HG02840 (cell line): Measurements from ENCODE around the gene SPTB.

ENCODE experiments used
- ATAC-seq: cut with Tn5 transposase; IDR thresholded peaks from one replicate; pipeline ENCODE4 v1.9.1; 2021; ENCODE audit warnings: mild to moderate bottlenecking, moderate library complexity, moderate number of reproducible peaks; ENCODE audit not compliant: unreplicated experiment, low FRiP score

Gene SPTB

DNA sequence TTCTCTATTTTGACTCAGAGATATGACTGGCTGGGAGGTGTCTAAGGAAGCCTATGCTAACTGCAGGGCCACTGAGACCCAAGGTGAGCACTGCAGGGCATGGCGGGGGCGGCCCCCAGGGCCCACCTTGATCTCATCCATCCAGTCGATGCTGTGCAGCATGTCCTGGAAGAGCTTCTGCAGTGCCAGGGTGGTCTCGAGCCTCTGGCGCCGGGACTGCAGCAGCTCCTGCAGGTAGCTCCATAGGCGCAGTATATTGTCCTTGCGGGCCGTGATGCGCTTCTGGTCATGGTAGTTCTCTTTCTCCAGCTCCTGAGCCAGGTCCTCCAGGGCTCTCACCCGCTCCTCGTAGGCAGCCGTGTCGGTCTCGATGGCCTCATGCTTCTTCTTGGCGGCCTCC is 84.5 kb downstream of the SPTB start:
- no peak for ATAC-seq

- ATAC-seq, result no peak
These were observed 86.7 kb downstream of the SPTB start for GRCh38 chr14:64792871-64793560.

- no peak for ATAC-seq
These were observed 87.5 kb downstream of the SPTB start for GRCh38 chr14:64792231-64792630.

DNA sequence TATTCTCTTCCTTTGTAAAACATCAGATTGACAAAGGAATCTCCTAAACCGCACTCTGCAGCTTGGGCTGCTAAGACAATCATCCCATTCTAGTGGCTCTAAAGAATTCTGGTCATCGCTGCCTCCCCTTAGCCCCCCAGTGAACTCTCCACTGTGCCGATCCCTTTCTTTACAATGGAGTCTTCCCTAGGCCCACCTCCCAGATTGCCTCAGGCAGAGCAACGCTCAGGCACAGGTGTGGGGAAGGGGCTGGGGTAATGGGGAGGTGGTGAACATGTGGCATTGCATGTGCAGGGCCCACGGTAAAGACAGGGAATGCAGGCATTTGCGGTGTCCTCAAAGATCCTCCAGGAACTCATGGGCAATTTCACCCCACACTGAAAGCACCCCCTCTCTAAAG is 89.2 kb downstream of the SPTB start:
- ATAC-seq, result no peak

DNA sequence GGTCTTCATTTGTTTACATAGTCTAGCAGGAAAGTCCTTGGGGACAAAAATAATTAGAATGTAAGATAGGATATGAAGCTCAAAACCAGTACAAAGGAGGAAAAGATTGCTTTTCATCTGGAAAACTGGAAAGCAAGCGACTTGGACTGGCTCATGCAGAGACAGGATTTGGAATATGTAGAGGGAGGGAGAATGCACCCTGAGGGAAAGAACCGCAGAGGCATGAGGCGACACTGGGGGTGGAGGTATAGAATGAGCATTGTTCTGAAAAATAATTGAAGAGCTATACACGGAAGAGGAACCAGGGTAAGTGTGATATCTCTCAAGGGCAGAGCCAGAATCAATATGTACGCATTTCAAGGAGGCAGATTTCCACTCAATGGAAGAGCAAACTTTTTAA is 90.0 kb downstream of the SPTB start:
- ATAC-seq, result no peak

DNA sequence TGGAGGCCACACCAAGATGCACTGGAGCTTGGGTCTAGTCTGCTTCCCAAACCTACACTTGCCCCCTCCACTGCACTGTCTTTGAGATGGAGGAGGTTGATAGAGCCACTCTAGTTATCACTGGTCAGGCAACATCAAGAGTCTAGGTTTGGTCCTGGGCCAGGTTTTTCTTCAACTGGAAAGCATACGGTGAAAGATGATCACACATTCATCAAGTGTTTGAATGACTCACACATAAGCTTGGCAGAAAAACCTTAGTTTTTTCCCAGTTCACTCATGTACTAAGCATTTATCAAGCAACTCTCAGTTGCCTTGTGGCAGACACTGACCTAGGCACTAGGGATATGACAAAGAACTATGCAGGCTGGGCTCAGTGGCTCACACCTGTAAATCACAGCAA is 91.0 kb downstream of the SPTB start:
- no peak for ATAC-seq

GRCh38 chr14:64787619-64788018 is 92.1 kb downstream of the SPTB start:
- no peak for ATAC-seq

GRCh38 chr14:64786296-64787149 is 93.2 kb downstream of the SPTB start:
- ATAC-seq, result no peak

GRCh38 chr14:64784006-64784405 is 95.7 kb downstream of the SPTB start:
- no peak for ATAC-seq

- ATAC-seq, result no peak
These were observed 97.5 kb downstream of the SPTB start for GRCh38 chr14:64782196-64782595.

DNA sequence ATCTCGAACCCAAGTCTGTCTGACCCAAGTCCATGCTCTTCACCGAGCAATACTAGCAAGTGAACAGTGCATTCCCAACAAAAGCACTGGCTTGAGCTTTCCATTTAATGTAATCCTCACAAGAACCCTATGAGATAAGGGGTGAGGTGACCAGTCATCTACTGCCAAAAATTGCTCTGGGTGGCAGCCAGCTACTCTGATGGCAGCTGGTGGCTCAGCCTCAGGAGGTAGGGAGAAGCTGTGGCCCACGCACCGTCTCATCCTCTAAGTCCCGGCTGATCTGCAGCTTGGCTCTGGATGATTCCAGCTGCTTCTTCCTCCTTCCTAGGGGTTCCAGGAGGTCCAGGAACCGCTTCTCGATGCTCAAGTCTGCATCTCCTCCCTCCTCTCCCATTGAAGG is 100.2 kb downstream of the SPTB start:
- ATAC-seq, result no peak

GRCh38 chr14:64778104-64778754 is 101.5 kb downstream of the SPTB start:
- no peak for ATAC-seq

- ATAC-seq, result no peak
These were observed 102.2 kb downstream of the SPTB start for GRCh38 chr14:64777461-64777860.

GRCh38 chr14:64775081-64775777 is 104.5 kb downstream of the SPTB start:
- no peak for ATAC-seq

DNA sequence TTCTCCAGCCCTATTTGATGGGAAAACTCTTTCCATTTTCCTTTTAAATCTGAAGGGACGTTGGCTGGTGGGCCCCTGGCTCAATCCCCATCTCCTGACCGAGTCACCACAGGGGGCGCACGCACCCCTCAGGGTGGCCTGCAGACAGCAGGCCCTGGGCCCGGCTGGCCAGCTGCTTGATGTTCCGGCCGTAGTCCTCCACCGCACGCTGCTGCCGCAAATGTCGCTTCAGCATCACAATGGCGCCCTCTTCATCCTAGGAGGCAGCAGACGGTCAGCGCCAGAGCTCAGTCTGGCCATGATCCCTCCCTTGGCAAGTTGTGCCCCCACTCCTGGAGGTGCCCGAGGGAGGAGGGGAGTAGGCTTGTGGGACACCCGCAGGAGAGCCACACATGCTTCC is 105.4 kb downstream of the SPTB start:
- ATAC-seq, result no peak

DNA sequence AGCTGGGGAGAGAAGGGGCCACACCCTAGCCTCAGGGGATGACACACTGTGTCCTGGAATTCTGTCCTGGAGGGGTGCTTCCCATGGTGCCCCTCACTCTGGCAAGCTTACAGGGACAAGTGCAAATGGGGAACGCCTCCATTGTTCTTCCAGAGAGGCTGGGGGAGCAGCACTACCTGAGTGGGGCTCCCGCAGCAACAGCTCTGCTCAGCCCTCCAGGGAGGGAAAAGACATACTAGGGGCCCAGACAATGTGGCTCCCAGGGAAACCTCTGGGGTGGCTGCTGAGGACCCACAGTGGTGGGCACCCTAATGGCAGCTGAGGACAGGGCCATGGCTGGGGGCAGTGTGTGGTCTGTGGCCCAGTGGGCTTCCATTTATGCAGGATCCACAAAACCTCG is 106.1 kb downstream of the SPTB start:
- no peak for ATAC-seq

GRCh38 chr14:64773046-64773445 is 106.7 kb downstream of the SPTB start:
- ATAC-seq, result no peak

DNA sequence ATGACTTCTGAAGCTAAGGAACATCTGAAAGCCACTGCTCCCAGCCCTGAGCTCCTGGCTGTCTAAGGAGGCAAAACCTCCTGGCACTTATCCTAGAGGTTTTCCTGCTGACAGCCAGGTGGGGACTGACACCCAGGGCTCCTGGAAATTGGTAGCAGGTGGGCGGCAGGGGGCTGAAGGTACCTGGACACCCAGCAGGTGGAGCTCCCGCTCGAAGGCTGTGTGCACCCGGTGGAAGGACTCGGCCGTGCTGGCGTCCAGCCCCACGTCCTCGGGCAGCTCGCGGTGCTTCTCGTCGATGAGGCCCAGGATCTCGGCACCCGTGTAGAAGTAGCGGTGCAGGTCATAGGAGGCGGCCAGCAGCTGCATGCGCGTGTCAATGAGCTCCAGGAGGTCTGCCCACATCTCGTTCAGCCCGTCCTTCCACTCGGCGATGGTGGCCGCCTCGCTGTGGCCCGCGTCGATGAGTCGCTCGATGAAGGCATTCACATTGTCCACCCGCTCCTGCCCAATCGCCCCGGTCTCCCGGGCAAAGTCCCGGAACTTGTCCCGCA is 107.2 kb downstream of the SPTB start:
- no peak for ATAC-seq

GRCh38 chr14:64771161-64771560 is 108.5 kb downstream of the SPTB start:
- ATAC-seq, result no peak

GRCh38 chr14:64770751-64771150 is 109.0 kb downstream of the SPTB start:
- ATAC-seq, result no peak
